A549 (cell line): ENCODE measurements around the gene CNTNAP1. TPM values are rescaled to one million over a fixed set of nuclear protein-coding genes. Genes with fewer than 3 reads are reported as not detected.

Experiments
- ATAC-seq, 2 experiments: fragments of 200-7000 bp in 1 of 2; fragments of >200 bp in 1 of 2; cut with Nextera tagmentation in 1 of 2; cut with Tn5 transposase in 1 of 2; 3 replicates each; pipeline versions ENCODE4 v1.8.0 to v1.9.1; 2018 to 2020; ENCODE audit warnings: mild to moderate bottlenecking in 1 of 2, moderate library complexity in 1 of 2
- CTCF ChIA-PET: fragments of 300-600 bp; sonication (Branson Sonifier 250); formaldehyde crosslinking; extraction: SDS; loops from one replicate; lab custom pipeline; 2021; ENCODE audit warnings: antibody characterized with exemption, inconsistent platforms; lab: Yijun Ruan, JAX
- POLR2A ChIA-PET: fragments of 350-600 bp; formaldehyde crosslinking; extraction: SDS; loops from one replicate; lab custom pipeline; 2021; ENCODE audit warnings: antibody characterized with exemption, inconsistent platforms; lab: Yijun Ruan, JAX
- DNase-seq, 2 experiments: peaks; one replicate each; pipeline versions ENCODE4 v3.0.0 to v3.0.0-alpha.2; 2011 to 2016; ENCODE audit warnings: low read depth in 1 of 2, low spot score in 1 of 2
- FAIRE-seq: peaks from 2 replicates; lab custom pipeline; 2011; peaks lifted over from hg19 to GRCh38; lab: Jason Lieb, UNC
- H3K27ac ChIP-seq, 2 experiments: fragments of >200 bp; sonication (Bioruptor Twin); formaldehyde crosslinking; 3 replicates each; pipeline ENCODE4 v1.5.1; 2016 to 2017
- H3K4me1 ChIP-seq: fragments of >200 bp; sonication (Bioruptor Twin); formaldehyde crosslinking; 3 replicates; pipeline ENCODE4 v1.6.1; 2016
- H3K4me2 ChIP-seq: fragments of >200 bp; sonication (Bioruptor Twin); formaldehyde crosslinking; 3 replicates; pipeline ENCODE4 v1.6.1; 2016
- H3K4me3 ChIP-seq: fragments of >200 bp; sonication (Bioruptor Twin); formaldehyde crosslinking; 3 replicates; pipeline ENCODE4 v1.5.1; 2016
- H3K9me3 ChIP-seq: fragments of >200 bp; sonication (Bioruptor Twin); formaldehyde crosslinking; 3 replicates; pipeline ENCODE4 v1.6.1; 2016
- BCL3 ChIP-seq: fragments of >200 bp; sonication (Bioruptor Twin); formaldehyde crosslinking; IDR thresholded peaks from 3 replicates; pipeline ENCODE4 v1.6.1; 2016
- BHLHE40 ChIP-seq: IDR thresholded peaks from 2 replicates; pipeline ENCODE4 v1.6.1; 2012; ENCODE audit warnings: low read depth, low read length, inconsistent platforms
- CBX8 ChIP-seq: fragments of 200-600 bp; sonication (generic); IDR thresholded peaks from 2 replicates; pipeline ENCODE4 v1.6.1; 2016
- CEBPB ChIP-seq, 2 experiments: fragments of >200 bp in 1 of 2; sonication (Bioruptor Twin) in 1 of 2; formaldehyde crosslinking in 1 of 2; IDR thresholded peaks; 2 replicates each; pipeline ENCODE4 v1.6.1; 2012 to 2016
- CHD2 ChIP-seq: fragments of 150-350 bp; IDR thresholded peaks from 2 replicates; pipeline ENCODE4 v1.6.1; 2014; ENCODE audit warnings: low read length; ENCODE audit not compliant: partially characterized antibody
- CHD4 ChIP-seq: fragments of 200-600 bp; sonication (generic); IDR thresholded peaks from 2 replicates; pipeline ENCODE4 v1.6.1; 2016; ENCODE audit warnings: antibody characterized with exemption, mild to moderate bottlenecking, borderline replicate concordance
- E2F6 ChIP-seq: IDR thresholded peaks from 2 replicates; pipeline ENCODE4 v1.6.1; 2012; ENCODE audit warnings: low read depth, borderline replicate concordance
- EHMT2 ChIP-seq: fragments of 200-600 bp; sonication (generic); IDR thresholded peaks from 2 replicates; pipeline ENCODE4 v1.6.1; 2016; ENCODE audit warnings: antibody characterized with exemption, low read depth, mild to moderate bottlenecking, moderate library complexity
- GATA3 ChIP-seq: IDR thresholded peaks from 2 replicates; pipeline ENCODE4 v1.6.1; 2012; ENCODE audit warnings: borderline replicate concordance
- HES2 ChIP-seq: fragments of >200 bp; sonication (Bioruptor Twin); formaldehyde crosslinking; IDR thresholded peaks from 2 replicates; pipeline ENCODE4 v1.6.1; 2016
- HMGXB4 ChIP-seq: fragments of 250-450 bp; sonication (Bioruptor Pico); IDR thresholded peaks from 2 replicates; pipeline ENCODE4 v1.5.0; 2021; ENCODE audit warnings: mild to moderate bottlenecking, moderate library complexity, borderline replicate concordance
- HOXA7 ChIP-seq: fragments of 250-450 bp; sonication (Bioruptor Pico); IDR thresholded peaks from 2 replicates; pipeline ENCODE4 v1.5.0; 2020; ENCODE audit warnings: mild to moderate bottlenecking, moderate library complexity
- HOXB5 ChIP-seq: fragments of 250-450 bp; sonication (Bioruptor Pico); IDR thresholded peaks from 2 replicates; pipeline ENCODE4 v1.5.0; 2020; ENCODE audit warnings: mild to moderate bottlenecking, moderate library complexity
- JUN ChIP-seq, 2 experiments: fragments of >200 bp; sonication (Bioruptor Twin); formaldehyde crosslinking; IDR thresholded peaks; 2 replicates in 1 of 2; 3 replicates in 1 of 2; pipeline ENCODE4 v1.6.1; 2016 to 2017
- MAFK ChIP-seq: fragments of 450-650 bp; IDR thresholded peaks from 2 replicates; pipeline ENCODE4 v1.6.1; 2014; ENCODE audit not compliant: partially characterized antibody
- MAZ ChIP-seq: fragments of 150-350 bp; IDR thresholded peaks from 2 replicates; pipeline ENCODE4 v1.6.1; 2014; ENCODE audit warnings: antibody characterized with exemption, low read depth, low read length, borderline replicate concordance
- MYC ChIP-seq: IDR thresholded peaks from 2 replicates; pipeline ENCODE4 v1.6.1; 2012; ENCODE audit warnings: mild to moderate bottlenecking, inconsistent platforms, low read length, improper control_type of control experiment, borderline replicate concordance
- NPAS2 ChIP-seq: fragments of 250-450 bp; sonication (Bioruptor Pico); IDR thresholded peaks from 2 replicates; pipeline ENCODE4 v1.8.0; 2022; ENCODE audit warnings: mild to moderate bottlenecking, moderate library complexity, borderline replicate concordance
- PBX3 ChIP-seq: IDR thresholded peaks from 2 replicates; pipeline ENCODE4 v1.6.1; 2012
- PHF8 ChIP-seq: fragments of 200-600 bp; sonication (generic); IDR thresholded peaks from 2 replicates; pipeline ENCODE4 v1.6.1; 2016; ENCODE audit warnings: low read depth, mild to moderate bottlenecking, antibody characterized with exemption, moderate library complexity, borderline replicate concordance
- POLR2A ChIP-seq: IDR thresholded peaks from 2 replicates; pipeline ENCODE4 v1.6.1; 2012; ENCODE audit warnings: mild to moderate bottlenecking, low read length
- RFX5 ChIP-seq: fragments of 450-650 bp; IDR thresholded peaks from 2 replicates; pipeline ENCODE4 v1.7.1; 2014; ENCODE audit warnings: antibody characterized with exemption, mild to moderate bottlenecking, moderate library complexity
- RNF2 ChIP-seq: fragments of 200-600 bp; sonication (generic); IDR thresholded peaks from 2 replicates; pipeline ENCODE4 v1.6.1; 2016; ENCODE audit warnings: low read depth, mild to moderate bottlenecking, antibody characterized with exemption, moderate library complexity, borderline replicate concordance
- SREBF2 ChIP-seq: fragments of 450-650 bp; IDR thresholded peaks from 2 replicates; pipeline ENCODE4 v1.6.1; 2014; ENCODE audit warnings: mild to moderate bottlenecking, moderate library complexity
- TFCP2L1 ChIP-seq: fragments of 250-450 bp; sonication (Bioruptor Pico); IDR thresholded peaks from 2 replicates; pipeline ENCODE4 v1.5.0; 2021; ENCODE audit warnings: mild to moderate bottlenecking
- TP53 ChIP-seq: fragments of 250-450 bp; sonication (Bioruptor Pico); IDR thresholded peaks from 2 replicates; pipeline ENCODE4 v1.5.0; 2021; ENCODE audit warnings: mild to moderate bottlenecking, moderate library complexity
- ZC3H11A ChIP-seq: fragments of 450-650 bp; IDR thresholded peaks from 2 replicates; pipeline ENCODE4 v1.6.1; 2014; ENCODE audit warnings: antibody characterized with exemption, mild to moderate bottlenecking
- ZFP36 ChIP-seq: fragments of 450-650 bp; IDR thresholded peaks from 2 replicates; pipeline ENCODE4 v1.6.1; 2014; ENCODE audit warnings: borderline replicate concordance; ENCODE audit not compliant: partially characterized antibody
- ZNF302 ChIP-seq: fragments of 250-450 bp; sonication (Bioruptor Pico); IDR thresholded peaks from 2 replicates; pipeline ENCODE4 v1.9.0; 2021; ENCODE audit warnings: inconsistent platforms, mild to moderate bottlenecking, moderate library complexity
- ZSCAN20 ChIP-seq: fragments of 250-450 bp; sonication (Bioruptor Pico); IDR thresholded peaks from 2 replicates; pipeline ENCODE4 v1.8.0; 2022; ENCODE audit warnings: mild to moderate bottlenecking, moderate library complexity
- WGBS: methylation state at CpG from one replicate; pipeline ENCODE4 v1.1.6; 2017; ENCODE audit errors: missing lambda C conversion rate; 5-methylcytosine and 5-hydroxymethylcytosine counted together
- polyA plus RNA-seq, 4 experiments: library from polyadenylated mRNA; depleted of rRNA in 3 of 4; stranded (reverse); fragments of >200 nt; fragmentation: RNase III in 1 of 4; extraction: RNeasy Plus Mini Kit Qiagen cat#74134 plus additional on column Dnase treatment in 1 of 4; gene quantifications; 2 replicates in 3 of 4; 3 replicates in 1 of 4; pipeline ENCODE4 v1.2.3, GENCODE V29; 2011 to 2017

CNTNAP1 gene
- polyA plus RNA-seq, 2 of the 4 experiments (the other 2 are of a cell fraction): 6.3 to 8.2 TPM

- FAIRE-seq: no peak
- DNase-seq: no peak
- peak; percentile 32 to 44; a peak in 2 of 6 replicates for ATAC-seq
- CTCF ChIA-PET: interaction anchor here (1.4 to 1.6 kb wide), 2 partner anchors 24 to 64 kb away, joined by 3 to 6 read pairs; partner anchors contain the start of gene PSMC3IP
- WGBS: 10% methylated on average over 2 of the region's 2 CpGs
- no peak overlapping the region for H3K4me3 ChIP-seq
- POLR2A ChIA-PET: no interaction called here
- TF ChIP-seq CBX8: no peak
- TF ChIP-seq, all 56 proteins: peak for 0
- H3K4me2 ChIP-seq: no peak overlapping the region
- no peak overlapping the region for H3K27ac ChIP-seq
- H3K9me3 ChIP-seq: no peaks in the 10 kb centered on the region
- H3K4me1 ChIP-seq: no peaks in the 10 kb centered on the region
Observed at GRCh38 chr17:42642336-42642735, 40.0 kb upstream of the CNTNAP1 start.

- Histone ChIP-seq H3K4me2 (no peak overlapping the region), H3K9me3 (no peaks in the 10 kb centered on the region), H3K4me1 (no peaks in the 10 kb centered on the region), H3K27ac (no peak overlapping the region), H3K4me3 (no peak overlapping the region)
- TF ChIP-seq TFCP2L1 (CRISPR knock-in tag) (no peak), ZFP36 (no peak), RNF2 (no peak), HOXB5 (CRISPR knock-in tag) (no peak), BHLHE40 (no peak), PHF8 (no peak), CHD4 (no peak), SREBF2 (no peak), HMGXB4 (no peak), CEBPB (IDR thresholded peaks at IDR 0.05) (no peak), BCL3 (no peak), JUN (IDR thresholded peaks at IDR 0.05) (no peak), POLR2A (no peak), GATA3 (no peak), MAFK (no peak), RFX5 (no peak), HES2 (no peak), EHMT2 (no peak), ZNF302 (CRISPR knock-in tag) (no peak), MAZ (no peak)
- ChIA-PET POLR2A (no interaction called here), CTCF (interaction anchor here (0.6 to 2.4 kb wide), 10 partner anchors 11 to 673 kb away, joined by 3 to 8 read pairs (median 4); partner anchors contain the start of gene TUBG2)
- ATAC-seq (0 out of 6 replicates have a peak, but pooled peaks of 1 of the 2 experiments have one; percentile 39), FAIRE-seq (no peak), DNase-seq (no peak)
- 90% methylated on average over 5 of the region's 5 CpGs for WGBS
Observed at GRCh38 chr17:42647778-42648177, 34.6 kb upstream of the CNTNAP1 start.

- H3K27ac ChIP-seq: no peak overlapping the region
- H3K9me3 ChIP-seq: no peaks in the 10 kb centered on the region
- ChIA-PET POLR2A (interaction anchor here (0.6 to 0.7 kb wide), 3 partner anchors 12 to 28 kb away, joined by 3 to 6 read pairs (median 3); partner anchors contain the start of gene PLEKHH3), CTCF (interaction anchor here (0.7 to 2.1 kb wide), 5 partner anchors 27 to 73 kb away, joined by 3 to 9 read pairs (median 4); no protein-coding TSS in a partner anchor)
- no peak overlapping the region for H3K4me2 ChIP-seq
- no peak; a peak in 1 of 6 replicates for ATAC-seq
- DNase-seq: no peak
- FAIRE-seq: no peak
- 77% methylated on average over 4 of the region's 4 CpGs for WGBS
- H3K4me3 ChIP-seq: no peak overlapping the region
- no peaks in the 10 kb centered on the region for H3K4me1 ChIP-seq
- no peak for TF ChIP-seq HOXA7 (CRISPR knock-in tag)
- no peak for TF ChIP-seq E2F6
- no peak for TF ChIP-seq GATA3
- TF ChIP-seq TP53: no peak
- TF ChIP-seq HES2: no peak
- TF ChIP-seq ZC3H11A: no peak
- TF ChIP-seq NPAS2 (CRISPR knock-in tag): no peak
- TF ChIP-seq PBX3: no peak
- TF ChIP-seq MYC: no peak
- TF ChIP-seq CHD2: no peak
- no peak for TF ChIP-seq ZSCAN20 (CRISPR knock-in tag)
Observed at GRCh38 chr17:42651392-42651791, 30.9 kb upstream of the CNTNAP1 start.
